Body of pancreas (tissue), 4 donors: Measurements from ENCODE around the gene F8. TPM values are rescaled to one million over a fixed set of nuclear protein-coding genes. Genes with fewer than 3 reads are reported as not detected.

Experiments
- ATAC-seq: fragments of 150-250 bp; one replicate; pipeline ENCODE4 v1.9.1; 2016
- DNase-seq, 4 donors: peaks; one replicate each; pipeline ENCODE4 v3.0.0-alpha.2; 2019
- H3K27ac ChIP-seq, 4 donors: fragments of 200-600 bp; sonication (generic); 1 replicate in 3 of 4; 2 replicates in 1 of 4; pipeline versions ENCODE4 v1.5.1 to v1.6.1; 2016 to 2019; ENCODE audit warnings: mild to moderate bottlenecking in 1 of 4, mixed read lengths in 1 of 4, moderate library complexity in 1 of 4
- H3K27me3 ChIP-seq, 2 donors: fragments of 200-600 bp; sonication (generic); one replicate each; pipeline ENCODE4 v1.6.0; 2016; ENCODE audit warnings: mild to moderate bottlenecking in 1 of 2
- H3K36me3 ChIP-seq, 2 donors: fragments of 200-600 bp; sonication (generic); replicated peaks in 1 of 2; 2 replicates each; pipeline ENCODE4 v1.5.1; 2016; ENCODE audit warnings: low read depth in 2 of 2; ENCODE audit not compliant: insufficient read depth in 1 of 2
- H3K4me1 ChIP-seq: fragments of 200-600 bp; sonication (generic); one replicate; pipeline ENCODE4 v1.6.0; 2016
- H3K4me3 ChIP-seq, 2 donors: fragments of 200-600 bp; sonication (generic); 1 replicate in 1 of 2; 2 replicates in 1 of 2; pipeline ENCODE4 v1.5.1; 2016 to 2019
- H3K9me3 ChIP-seq, 3 donors: fragments of 200-600 bp; sonication (generic); 1 replicate in 2 of 3; 2 replicates in 1 of 3; pipeline ENCODE4 v1.5.1; 2016
- CTCF ChIP-seq, 7 experiments: fragments of 450-650 bp in 4 of 7; fragments of 200-600 bp in 3 of 7; sonication (generic) in 3 of 7; IDR thresholded peaks; one replicate each; pipeline ENCODE4 v1.5.1; 2016 to 2019; ENCODE audit warnings: antibody characterized with exemption in 7 of 7
- POLR2A ChIP-seq, 3 donors: fragments of 450-650 bp; IDR thresholded peaks; one replicate each; pipeline ENCODE4 v1.6.1; 2016; ENCODE audit warnings: antibody characterized with exemption in 3 of 3, mild to moderate bottlenecking in 2 of 3
- WGBS, 2 donors: methylation state at CpG; one replicate each; pipeline ENCODE4 v1.1.5; 2017; 5-methylcytosine and 5-hydroxymethylcytosine counted together
- intact Hi-C: fragments of 100-400 bp; cut with DNase I; formaldehyde crosslinking; loops from one replicate; pipeline ENCODE4 v1.15.1; 2023
- total RNA-seq, 2 donors: library from RNA; depleted of rRNA; stranded (reverse); fragments of >200 nt; gene quantifications; one replicate each; pipeline ENCODE4 v1.1.0, GENCODE V29; 2016

The F8 gene
- total RNA-seq, 2 donors from 2014 or later: 5.7 to 9.2 TPM

GRCh38 chrX:155001873-155002272 lies 20.6 kb downstream of the F8 start:
- 83 to 91% methylated on average over 4 of the region's 4 CpGs for WGBS, 2 donors
- Histone ChIP-seq H3K9me3 (no peaks in the 10 kb centered on the region), H3K27me3 (no peaks in the 10 kb centered on the region), H3K27ac (no peak overlapping the region), H3K36me3 (no peaks in the 10 kb centered on the region), H3K4me1 (peaks cover 42% of the 10 kb centered on the region), H3K4me3 (no peak overlapping the region)
- ATAC-seq (no peak), DNase-seq (no peak)
- intact Hi-C loops: no loop called here
- no peak for TF ChIP-seq CTCF (IDR thresholded peaks at IDR 0.05)
- TF ChIP-seq POLR2A (IDR thresholded peaks at IDR 0.05): no peak

GRCh38 chrX:155000841-155001240 lies 21.7 kb downstream of the F8 start:
- Histone ChIP-seq H3K4me3 (no peak overlapping the region), H3K9me3 (no peaks in the 10 kb centered on the region), H3K4me1 (peaks cover 41% of the 10 kb centered on the region), H3K36me3 (no peaks in the 10 kb centered on the region), H3K27ac (no peak overlapping the region), H3K27me3 (no peaks in the 10 kb centered on the region)
- WGBS, 2 donors: 83 to 93% methylated on average over 1 of the region's 1 CpG
- DNase-seq: no peak
- TF ChIP-seq CTCF (IDR thresholded peaks at IDR 0.05) (no peak), POLR2A (IDR thresholded peaks at IDR 0.05) (no peak)
- ATAC-seq: no peak
- intact Hi-C loops: no loop called here

GRCh38 chrX:154998204-154998880 lies 24.2 kb downstream of the F8 start:
- WGBS, 2 donors: 27 to 33% methylated on average over 1 of the region's 1 CpG
- no peak for DNase-seq
- Histone ChIP-seq H3K27ac (peak overlapping the region in 2 of 4 donors; percentile 17 to 18), H3K9me3 (no peaks in the 10 kb centered on the region), H3K27me3 (no peaks in the 10 kb centered on the region), H3K4me1 (peaks cover 26% of the 10 kb centered on the region), H3K36me3 (no peaks in the 10 kb centered on the region), H3K4me3 (no peak overlapping the region)
- TF ChIP-seq POLR2A (IDR thresholded peaks at IDR 0.05): no peak
- no peak for ATAC-seq
- intact Hi-C loops: no loop called here

GRCh38 chrX:154991476-154991875 lies 31.0 kb downstream of the F8 start:
- no peak overlapping the region for H3K4me3 ChIP-seq
- TF ChIP-seq POLR2A (IDR thresholded peaks at IDR 0.05): no peak
- TF ChIP-seq CTCF (IDR thresholded peaks at IDR 0.05): no peak
- H3K36me3 ChIP-seq: no peaks in the 10 kb centered on the region
- DNase-seq (no peak), ATAC-seq (no peak)
- peaks cover 21% of the 10 kb centered on the region for H3K4me1 ChIP-seq
- H3K27me3 ChIP-seq: no peaks in the 10 kb centered on the region
- intact Hi-C loops: no loop called here
- H3K27ac ChIP-seq: no peak overlapping the region
- H3K9me3 ChIP-seq: no peaks in the 10 kb centered on the region
- 100% methylated on average over 1 of the region's 1 CpG for WGBS, 2 donors

GRCh38 chrX:154991039-154991438 lies 31.5 kb downstream of the F8 start:
- intact Hi-C loops: no loop called here
- peaks cover 22% of the 10 kb centered on the region for H3K4me1 ChIP-seq
- no peaks in the 10 kb centered on the region for H3K9me3 ChIP-seq
- H3K27me3 ChIP-seq: no peaks in the 10 kb centered on the region
- no peak overlapping the region for H3K27ac ChIP-seq
- H3K36me3 ChIP-seq: no peaks in the 10 kb centered on the region
- no peak for TF ChIP-seq POLR2A (IDR thresholded peaks at IDR 0.05)
- TF ChIP-seq CTCF (IDR thresholded peaks at IDR 0.05): no peak
- ATAC-seq: no peak
- no peak for DNase-seq
- no peak overlapping the region for H3K4me3 ChIP-seq
- 53 to 93% methylated on average over 2 to 3 of the region's 3 CpGs for WGBS, 2 donors
